Measurements from ENCODE around the gene GPR179. TPM values are rescaled to one million over a fixed set of nuclear protein-coding genes. Genes with fewer than 3 reads are reported as not detected.

GPR179 gene, protein sequence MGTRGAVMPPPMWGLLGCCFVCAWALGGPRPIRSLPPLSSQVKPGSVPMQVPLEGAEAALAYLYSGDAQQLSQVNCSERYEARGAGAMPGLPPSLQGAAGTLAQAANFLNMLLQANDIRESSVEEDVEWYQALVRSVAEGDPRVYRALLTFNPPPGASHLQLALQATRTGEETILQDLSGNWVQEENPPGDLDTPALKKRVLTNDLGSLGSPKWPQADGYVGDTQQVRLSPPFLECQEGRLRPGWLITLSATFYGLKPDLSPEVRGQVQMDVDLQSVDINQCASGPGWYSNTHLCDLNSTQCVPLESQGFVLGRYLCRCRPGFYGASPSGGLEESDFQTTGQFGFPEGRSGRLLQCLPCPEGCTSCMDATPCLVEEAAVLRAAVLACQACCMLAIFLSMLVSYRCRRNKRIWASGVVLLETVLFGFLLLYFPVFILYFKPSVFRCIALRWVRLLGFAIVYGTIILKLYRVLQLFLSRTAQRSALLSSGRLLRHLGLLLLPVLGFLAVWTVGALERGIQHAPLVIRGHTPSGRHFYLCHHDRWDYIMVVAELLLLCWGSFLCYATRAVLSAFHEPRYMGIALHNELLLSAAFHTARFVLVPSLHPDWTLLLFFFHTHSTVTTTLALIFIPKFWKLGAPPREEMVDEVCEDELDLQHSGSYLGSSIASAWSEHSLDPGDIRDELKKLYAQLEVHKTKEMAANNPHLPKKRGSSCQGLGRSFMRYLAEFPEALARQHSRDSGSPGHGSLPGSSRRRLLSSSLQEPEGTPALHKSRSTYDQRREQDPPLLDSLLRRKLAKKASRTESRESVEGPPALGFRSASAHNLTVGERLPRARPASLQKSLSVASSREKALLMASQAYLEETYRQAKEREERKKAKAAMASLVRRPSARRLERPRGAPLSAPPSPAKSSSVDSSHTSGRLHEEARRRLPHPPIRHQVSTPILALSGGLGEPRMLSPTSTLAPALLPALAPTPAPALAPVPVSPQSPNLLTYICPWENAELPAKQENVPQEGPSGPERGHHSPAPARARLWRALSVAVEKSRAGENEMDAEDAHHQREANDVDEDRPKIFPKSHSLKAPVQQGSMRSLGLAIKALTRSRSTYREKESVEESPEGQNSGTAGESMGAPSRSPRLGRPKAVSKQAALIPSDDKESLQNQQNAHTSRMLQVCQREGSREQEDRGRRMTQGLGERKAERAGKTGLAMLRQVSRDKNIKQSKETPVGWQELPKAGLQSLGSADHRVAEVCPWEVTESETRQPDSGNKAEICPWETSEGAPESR (N-terminal part only)
- not detected in 2 replicates for total RNA-seq

DNA sequence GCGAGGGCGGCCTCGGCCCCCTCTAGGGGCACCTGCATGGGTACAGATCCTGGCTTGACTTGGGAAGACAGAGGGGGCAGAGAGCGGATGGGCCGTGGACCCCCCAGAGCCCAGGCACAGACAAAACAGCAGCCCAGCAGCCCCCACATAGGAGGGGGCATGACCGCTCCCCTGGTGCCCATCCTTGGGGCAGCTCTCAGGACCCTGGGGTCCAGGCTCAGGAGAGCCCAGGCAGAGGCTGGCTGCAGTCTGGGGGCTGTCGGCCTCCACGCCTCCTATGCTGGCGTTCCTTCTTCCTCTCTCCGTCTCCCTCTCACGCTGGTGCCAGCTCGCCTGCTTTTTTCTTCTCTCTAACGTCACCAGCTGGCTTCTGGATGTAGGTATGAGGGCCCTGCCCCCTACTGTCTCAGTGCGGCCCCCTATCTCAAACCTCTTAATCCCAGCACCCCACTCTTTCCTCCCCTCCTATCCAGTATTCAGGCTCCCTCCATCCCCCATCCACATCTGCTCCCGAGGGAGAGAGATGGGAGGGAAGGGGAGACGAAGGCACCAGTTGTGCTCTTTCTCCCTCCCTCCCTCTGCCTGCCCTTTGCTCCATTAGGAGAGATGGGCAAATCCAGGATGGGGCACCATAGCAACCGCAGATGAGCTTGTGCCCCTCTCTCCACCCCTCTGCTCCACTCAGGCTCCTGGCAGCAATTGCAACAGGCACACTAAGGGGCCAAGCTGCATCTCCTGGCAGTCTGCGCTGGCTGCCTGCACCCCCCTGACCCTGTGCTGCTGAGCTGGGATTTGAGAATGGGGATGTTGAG is at the start of gene GPR179:
Gene GPR179, minus strand, starts transcription at position 349 of the 812 bp plus-strand sequence. Its CDS starts 167 bp downstream, at position 182.
- DNase-seq (ENCODE audit: extremely low read depth, low read depth, low spot score): no peak

DNA sequence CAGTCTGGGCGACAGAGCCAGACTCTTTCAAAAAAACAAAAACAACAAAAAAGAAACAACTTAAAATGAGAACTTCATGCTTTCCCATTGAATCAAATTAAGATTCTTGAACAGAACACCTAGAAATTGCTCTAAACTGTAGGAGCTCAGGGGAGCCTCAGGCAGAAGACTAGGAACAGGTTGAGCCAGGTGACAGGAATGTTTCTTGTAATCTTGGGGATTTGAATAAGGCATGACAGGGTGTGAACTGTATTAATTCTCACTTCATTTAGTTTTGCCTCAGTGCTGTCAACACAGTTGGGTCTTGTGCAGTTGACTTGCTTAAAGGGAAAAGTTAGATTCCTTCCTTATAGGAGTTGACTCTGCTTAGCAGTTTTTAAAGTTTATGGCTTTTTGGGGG is 35.7 kb upstream of the GPR179 start:
- DNase-seq (ENCODE audit: extremely low read depth, low read depth, low spot score): no peak

DNA sequence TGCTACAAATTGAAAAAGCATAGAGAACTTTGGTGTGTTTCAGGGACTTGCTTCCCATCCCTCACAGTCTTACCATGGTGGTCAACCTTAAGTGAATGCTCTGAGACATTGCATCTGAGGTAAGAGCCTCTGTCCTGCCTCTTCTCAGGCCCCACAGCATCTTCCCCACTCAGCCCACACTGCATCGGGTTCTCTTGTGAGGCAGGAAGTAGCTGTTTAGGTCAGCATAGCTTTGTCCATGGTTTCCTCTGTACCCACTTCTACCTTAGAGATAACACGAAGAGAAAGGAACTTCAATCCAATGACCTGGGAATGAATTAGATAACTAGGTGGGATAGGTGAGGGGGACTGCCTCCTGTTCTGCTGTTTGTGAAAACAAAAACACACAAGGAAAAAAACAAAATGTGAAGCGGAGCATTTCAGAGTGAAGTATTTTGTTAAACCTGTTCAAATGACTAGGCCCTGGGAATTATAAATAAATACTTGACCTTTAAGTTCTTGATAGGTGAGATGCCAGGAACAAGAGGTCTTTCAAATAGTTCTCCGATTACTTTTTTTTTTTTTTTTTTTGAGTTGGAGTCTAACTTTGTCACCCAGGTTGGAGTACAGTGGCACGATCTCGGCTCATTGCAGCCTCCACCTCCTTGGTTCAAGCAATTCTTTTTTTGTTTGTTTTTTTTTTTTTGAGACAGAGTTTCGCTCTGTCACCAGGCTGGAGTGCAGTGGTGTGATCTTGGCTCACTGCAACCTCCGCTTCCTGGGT is 25.5 kb upstream of the GPR179 start:
- DNase-seq (ENCODE audit: extremely low read depth, low read depth, low spot score): no peak

DNA sequence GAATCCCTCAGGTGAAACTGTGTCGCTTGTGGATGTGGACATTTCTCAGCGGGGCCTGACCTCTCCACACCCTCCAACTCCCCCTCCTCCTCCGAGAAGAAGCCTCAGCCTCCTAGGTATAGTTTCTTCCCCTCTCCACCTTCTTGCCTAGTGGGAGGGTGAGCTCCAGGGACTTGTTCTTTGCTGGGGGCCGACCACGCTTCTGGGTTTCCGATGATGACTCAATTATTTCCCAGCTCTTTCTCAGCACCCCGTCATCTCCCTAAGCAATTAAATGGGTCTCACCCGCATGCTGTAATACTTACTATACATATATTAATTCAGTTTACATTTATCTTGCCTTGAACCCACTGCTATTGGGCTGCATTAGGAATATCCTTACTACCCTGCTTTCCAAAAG is 21.0 kb upstream of the GPR179 start:
- no peak for DNase-seq (ENCODE audit: extremely low read depth, low read depth, low spot score)

DNA sequence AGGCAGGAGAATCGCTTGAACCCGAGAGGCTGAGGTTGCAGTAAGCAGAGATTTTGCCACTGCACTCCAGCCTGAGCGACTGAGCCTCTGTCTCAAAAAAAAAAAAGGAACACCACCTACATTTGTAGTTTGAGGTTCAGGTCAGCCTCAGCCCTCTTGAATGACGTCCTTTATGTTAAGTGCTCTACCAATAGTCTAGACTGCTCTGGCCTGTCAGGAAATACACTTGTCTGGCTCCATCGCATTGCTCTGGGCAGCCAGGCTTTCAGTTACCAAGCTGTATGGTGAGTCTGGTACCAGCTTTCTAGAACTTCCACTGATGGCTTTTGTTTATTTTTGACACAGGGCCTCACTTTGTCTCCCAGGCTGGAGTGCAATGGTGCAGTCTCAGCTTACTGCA is 19.3 kb upstream of the GPR179 start:
- DNase-seq (ENCODE audit: extremely low read depth, low read depth, low spot score): no peak

DNA sequence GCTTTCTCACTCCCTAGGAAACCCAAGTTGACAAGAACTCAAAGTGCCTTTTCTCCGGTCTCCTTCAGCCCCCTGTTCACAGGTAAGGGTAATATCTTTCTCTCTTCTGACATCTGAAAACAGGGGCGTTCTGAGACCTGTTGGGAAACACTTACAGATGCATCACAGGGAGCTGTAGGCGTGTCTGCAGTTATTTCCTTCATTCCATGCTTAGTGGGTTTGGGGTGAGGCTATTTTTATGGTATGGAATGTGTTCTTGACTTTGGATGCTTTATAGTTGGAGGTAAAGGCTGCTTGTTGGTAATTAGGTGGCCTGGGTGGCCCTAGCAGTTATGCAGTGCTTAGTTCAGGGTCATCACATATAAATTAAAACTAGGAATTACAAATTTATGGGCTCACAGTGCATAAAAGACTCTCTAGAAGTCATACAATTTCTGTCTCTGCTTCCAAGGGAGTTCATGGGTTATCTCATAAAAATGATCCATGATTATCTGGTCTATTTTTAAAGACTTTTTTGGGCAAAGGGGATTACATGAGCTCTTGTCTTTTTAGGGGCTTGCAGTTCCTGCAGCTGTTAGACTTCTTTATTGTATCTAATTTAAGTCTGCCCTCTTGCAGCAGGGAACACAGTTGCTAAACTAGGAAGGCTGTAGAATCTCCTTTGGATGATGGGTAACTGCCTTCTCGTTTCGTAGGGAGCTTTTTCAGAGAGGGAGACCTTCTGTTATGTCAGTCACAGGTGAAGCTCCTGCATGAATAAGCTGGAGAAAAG is 18.1 kb upstream of the GPR179 start:
- DNase-seq (ENCODE audit: extremely low read depth, low read depth, low spot score): no peak

DNA sequence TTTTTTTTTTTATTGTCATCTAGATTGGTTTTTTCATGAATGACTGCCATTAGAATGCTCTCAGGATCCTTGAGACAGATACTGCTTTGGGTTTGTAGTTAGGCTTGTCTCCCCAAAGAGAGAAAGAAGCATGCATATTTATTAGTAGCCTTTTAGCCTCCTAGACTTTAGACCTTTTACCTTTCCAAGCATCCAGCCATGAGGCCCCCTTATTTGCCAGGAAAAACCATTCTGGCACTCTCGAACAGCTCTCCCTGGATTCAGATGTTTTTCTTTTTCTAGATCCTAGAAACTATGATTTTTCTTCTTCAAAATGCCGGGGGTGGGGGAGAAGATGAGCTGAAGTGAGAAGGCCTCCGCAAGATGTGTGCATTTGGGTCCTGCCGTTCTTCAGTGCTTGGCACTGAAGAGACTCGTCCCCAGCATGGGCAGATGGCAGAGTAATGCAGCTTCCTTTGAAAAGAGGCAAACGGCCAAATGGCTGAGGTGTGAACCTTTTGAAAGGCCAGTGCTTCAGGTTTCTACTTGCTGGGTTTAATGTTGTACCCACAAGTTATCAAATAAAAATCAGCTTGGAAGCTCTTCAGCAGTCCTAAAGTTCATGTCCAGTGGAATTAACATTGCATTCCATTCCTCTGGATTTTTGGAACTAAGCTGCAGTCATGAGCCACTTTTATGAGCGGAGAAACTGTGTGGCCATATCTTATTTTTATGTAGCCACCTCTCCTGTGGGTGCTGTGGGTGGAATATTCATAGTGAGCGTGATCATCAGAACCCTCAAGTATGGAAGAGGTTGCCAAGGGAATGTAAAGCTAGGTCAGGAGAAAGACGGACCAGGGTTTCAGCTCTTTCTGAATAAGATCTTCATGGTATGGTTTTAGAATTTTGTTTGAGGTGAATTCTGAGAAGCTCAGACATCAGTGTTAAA is 15.1 kb upstream of the GPR179 start:
- no peak for DNase-seq (ENCODE audit: extremely low read depth, low read depth, low spot score)

DNA sequence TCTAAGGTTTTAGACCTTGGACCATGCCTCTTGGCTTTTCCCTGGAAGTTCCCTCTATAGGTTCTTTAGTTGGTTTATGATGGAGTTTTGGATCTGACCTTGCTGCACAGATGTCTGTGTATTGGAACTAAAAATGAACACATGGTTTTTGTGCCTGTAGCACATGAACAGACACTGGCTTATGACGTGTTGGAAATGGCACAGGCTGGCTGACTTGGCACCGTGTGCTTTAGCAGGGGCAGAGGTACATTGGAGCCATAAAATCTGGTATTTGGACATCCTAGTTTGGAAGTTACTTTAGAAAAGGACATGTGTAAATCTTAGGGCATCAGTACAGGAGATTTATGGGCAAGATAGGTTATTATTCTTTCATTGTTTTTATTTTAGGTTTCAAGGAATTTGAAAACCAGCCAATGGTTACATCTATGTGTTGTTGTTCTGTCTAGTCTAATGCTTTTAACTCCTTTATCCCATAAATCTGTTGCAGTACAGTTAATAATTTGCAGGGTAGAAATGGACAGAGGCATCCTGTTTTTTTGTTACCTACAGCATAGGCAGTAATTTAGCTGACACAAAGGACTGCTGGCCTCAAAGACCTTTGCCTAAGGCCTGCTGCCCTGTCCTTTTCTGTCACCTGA is 13.8 kb upstream of the GPR179 start:
- no peak for DNase-seq (ENCODE audit: extremely low read depth, low read depth, low spot score)

DNA sequence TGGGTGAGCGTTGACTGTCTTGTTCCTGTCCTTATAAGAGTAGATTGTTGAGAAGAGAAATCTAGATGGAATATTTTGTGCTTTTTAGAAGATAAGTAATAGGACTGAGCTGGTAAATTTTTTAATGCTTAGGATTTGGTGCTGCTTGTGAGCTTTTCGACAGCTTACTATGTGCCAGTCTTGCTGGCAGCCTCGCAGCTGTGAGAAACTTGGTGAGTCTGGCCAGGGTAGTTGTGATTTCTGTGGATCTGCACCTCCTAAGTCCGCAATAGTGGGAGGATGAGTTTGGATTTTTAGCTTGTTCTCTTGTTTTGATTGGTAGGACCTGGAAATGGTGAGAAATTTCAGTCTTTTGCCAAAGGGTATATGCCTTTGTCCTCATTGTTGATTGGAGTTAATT is 11.5 kb upstream of the GPR179 start:
- DNase-seq (ENCODE audit: extremely low read depth, low read depth, low spot score): no peak

DNA sequence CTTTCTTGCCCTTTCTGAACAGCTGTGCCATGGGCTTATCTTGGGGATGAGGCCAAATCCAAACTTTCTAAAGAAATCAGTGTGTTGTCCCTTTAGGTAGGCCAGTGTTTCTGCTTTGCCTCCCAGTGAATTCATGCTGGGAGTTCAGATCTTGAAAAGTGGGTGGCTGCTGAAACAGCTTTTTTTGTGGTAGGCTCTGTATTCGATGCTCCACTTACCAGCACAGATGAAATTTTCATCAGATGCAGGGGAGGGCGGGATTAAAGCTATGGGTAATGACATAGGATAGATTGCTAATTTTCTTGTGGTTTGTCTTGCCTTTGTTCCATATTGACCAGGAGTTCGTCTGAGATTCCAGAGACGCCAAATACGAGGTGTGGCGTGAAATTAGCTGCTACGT is 10.7 kb upstream of the GPR179 start:
- no peak for DNase-seq (ENCODE audit: extremely low read depth, low read depth, low spot score)

DNA sequence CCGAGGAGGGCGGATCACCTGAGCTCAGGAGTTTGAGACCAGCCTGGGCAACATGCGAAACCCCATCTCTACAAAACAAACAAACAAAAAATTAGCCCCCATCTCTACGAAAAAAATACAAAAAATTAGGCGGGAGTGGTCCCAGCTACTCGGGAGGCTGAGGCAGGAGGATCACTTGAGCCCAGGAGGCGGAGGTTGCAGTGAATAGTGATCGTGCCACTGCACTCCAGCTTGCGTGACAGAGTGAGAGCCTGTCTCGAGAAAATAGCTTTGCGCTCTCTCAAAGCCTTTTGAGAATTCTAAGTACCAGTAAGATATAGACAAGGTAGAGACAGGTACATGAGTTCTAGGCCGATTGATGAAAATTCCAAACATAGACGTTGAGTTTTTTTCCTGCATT is 9.9 kb upstream of the GPR179 start:
- no peak for DNase-seq (ENCODE audit: extremely low read depth, low read depth, low spot score)

DNA sequence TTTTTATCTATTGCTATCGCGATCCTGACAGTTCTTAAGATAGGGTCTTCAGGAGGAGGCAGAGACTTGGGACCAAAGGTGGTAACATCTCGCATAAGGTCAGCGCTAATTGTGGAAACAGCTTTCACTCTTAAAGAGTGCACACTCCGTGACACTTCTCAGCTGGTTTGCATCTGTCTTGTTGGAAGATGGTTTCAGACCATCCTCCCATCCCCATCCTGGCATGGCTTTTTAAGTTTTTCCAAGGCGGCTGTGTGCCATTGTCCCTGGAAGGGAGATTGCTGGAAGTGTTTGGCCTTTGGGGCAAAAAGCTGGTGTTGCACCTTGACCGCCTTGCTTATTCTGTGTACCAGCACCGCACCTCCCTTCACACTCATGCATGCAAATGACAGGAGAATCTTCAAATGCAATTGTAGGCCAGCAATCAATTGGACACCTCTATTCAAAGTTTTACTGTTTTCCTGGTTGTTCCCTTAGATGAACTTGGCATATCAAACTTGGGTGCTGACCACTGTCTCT is 9.4 kb upstream of the GPR179 start:
- DNase-seq (ENCODE audit: extremely low read depth, low read depth, low spot score): no peak

DNA sequence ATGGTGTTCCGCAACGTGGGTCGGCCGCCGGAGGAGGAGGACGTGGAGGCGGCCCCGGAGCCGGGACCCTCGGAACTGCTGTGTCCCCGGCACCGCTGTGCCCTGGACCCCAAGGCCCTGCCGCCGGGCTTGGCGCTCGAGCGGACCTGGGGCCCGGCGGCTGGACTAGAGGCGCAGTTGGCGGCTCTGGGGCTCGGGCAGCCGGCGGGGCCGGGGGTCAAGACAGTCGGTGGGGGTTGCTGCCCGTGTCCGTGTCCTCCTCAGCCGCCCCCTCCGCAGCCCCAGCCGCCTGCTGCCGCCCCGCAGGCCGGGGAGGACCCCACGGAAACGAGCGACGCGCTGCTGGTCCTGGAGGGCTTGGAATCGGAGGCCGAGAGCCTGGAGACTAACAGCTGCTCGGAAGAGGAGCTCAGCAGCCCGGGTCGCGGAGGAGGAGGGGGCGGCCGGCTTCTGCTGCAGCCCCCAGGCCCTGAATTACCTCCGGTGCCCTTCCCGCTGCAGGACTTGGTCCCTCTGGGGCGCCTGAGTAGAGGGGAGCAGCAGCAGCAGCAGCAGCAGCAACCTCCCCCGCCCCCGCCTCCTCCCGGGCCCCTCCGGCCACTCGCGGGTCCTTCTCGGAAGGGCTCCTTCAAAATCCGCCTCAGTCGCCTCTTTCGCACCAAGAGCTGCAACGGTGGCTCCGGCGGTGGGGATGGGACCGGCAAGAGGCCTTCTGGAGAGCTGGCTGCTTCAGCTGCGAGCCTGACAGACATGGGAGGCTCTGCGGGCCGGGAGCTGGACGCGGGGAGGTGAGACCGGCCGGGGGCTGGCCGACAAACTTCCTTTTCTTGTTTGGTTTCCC is 8.7 kb upstream of the GPR179 start:
- no peak for DNase-seq (ENCODE audit: extremely low read depth, low read depth, low spot score)

DNA sequence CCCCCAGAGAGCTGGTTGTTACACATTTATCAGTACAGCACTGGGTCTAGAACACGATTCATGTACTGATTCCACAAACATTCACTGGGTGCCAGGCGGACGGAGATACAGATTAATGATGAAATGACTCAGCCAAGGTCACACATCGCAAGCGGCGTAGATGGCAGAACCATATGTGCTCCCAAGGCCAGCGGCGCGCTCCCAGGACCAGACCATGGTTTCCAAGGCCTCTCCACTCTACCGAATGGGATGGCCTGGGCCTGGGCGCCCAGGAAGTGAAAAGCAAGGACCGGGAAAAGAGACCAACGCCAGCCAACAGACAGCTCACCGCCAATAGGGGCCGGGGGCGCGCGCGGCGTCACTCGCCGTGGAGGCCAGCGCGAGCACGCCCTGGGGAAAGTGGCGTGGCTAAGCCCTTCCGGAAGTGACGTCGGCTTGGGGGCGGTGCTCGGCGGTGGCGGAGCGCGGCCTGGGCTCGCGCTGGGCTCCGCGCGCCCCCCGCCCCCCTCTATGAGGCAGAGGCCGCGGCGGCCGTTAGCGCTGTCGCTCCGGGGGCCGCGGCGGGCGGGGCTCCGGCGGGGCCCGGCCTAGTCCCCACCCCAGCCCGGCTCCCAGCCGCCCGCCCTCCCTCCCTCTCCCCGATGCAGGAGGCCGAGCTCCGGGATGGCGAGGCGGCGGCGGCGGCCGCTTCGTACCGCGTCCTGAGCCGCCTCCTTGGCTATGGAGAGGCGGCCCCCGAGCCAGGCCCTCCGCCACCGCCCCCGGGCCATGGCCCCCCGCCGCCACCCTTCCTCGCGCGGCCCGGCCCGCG is 7.9 kb upstream of the GPR179 start, which contains the start of gene SOCS7:
Gene SOCS7, plus strand, starts transcription at position 433 of the 811 bp plus-strand sequence. Its CDS starts 209 bp downstream, at position 642.
- no peak for DNase-seq (ENCODE audit: extremely low read depth, low read depth, low spot score)

DNA sequence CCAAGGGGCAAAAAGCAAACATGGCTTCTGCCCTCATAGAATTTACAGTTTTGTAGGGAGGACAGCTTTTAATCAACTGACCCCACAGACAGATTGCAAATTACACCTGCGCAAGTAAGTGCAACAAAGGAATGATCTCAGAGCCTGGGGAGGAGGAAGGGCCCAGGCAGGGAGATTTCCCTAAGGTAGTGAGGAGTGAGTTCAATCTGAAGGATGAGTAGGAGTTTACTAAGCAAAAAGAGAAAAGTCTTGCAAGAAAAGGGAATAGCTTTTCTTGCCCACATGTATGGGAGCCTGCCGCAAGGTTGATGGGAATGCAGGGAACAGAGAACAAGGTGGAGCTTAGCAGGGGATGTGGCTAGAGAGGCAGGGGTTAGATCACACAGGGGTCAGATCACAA is 6.3 kb upstream of the GPR179 start:
- DNase-seq (ENCODE audit: extremely low read depth, low read depth, low spot score): no peak
